Lower leg skin (tissue), 3 donors: ENCODE results near the gene TXNDC15.

Experiments
- CTCF ChIP-seq, 3 donors: fragments of 450-650 bp; IDR thresholded peaks; one replicate each; pipeline ENCODE4 v1.5.1; 2016; ENCODE audit warnings: antibody characterized with exemption in 3 of 3, mild to moderate bottlenecking in 3 of 3, moderate library complexity in 2 of 3
- POLR2A ChIP-seq, 2 donors: fragments of 450-650 bp; IDR thresholded peaks; one replicate each; pipeline ENCODE4 v1.6.1; 2016 to 2017; ENCODE audit warnings: antibody characterized with exemption in 2 of 2, mild to moderate bottlenecking in 1 of 2, moderate library complexity in 1 of 2

GRCh38 chr5:134873987-134874830, at the start of gene TXNDC15:
- TF ChIP-seq CTCF (IDR thresholded peaks at IDR 0.05) = no peak
- TF ChIP-seq POLR2A (IDR thresholded peaks at IDR 0.05) = no peak
